Calu3 (cell line): Measurements from ENCODE around the gene DPEP1. TPM values are rescaled to one million over a fixed set of nuclear protein-coding genes. Genes with fewer than 3 reads are reported as not detected.

ENCODE experiments used
- BruUV-seq: library from RNA; stranded (reverse); fragments of 400-500 nt; replicated peaks from 2 replicates; lab custom pipeline; 2021; lab: Mats Ljungman, UMichigan
- CTCF ChIA-PET: fragments of 300-600 bp; sonication (Branson Sonifier 250); formaldehyde crosslinking; loops from one replicate; lab custom pipeline; 2022; ENCODE audit warnings: antibody characterized with exemption; lab: Charles Lee
- DNase-seq: peaks from one replicate; pipeline ENCODE4 v3.0.0; 2022
- H3K27ac Mint-ChIP-seq: one replicate; pipeline ENCODE4 v1.8.0; 2022; ENCODE audit warnings: mixed read lengths; ENCODE audit not compliant: unreplicated experiment
- H3K27me3 Mint-ChIP-seq: one replicate; pipeline ENCODE4 v1.8.0; 2022; ENCODE audit warnings: mixed read lengths; ENCODE audit not compliant: unreplicated experiment
- H3K36me3 Mint-ChIP-seq: one replicate; pipeline ENCODE4 v1.8.0; 2022; ENCODE audit warnings: mild to moderate bottlenecking, moderate library complexity, mixed read lengths; ENCODE audit not compliant: insufficient read depth, unreplicated experiment
- H3K4me1 Mint-ChIP-seq: one replicate; pipeline ENCODE4 v1.8.0; 2022; ENCODE audit warnings: mild to moderate bottlenecking, low read depth, mixed read lengths; ENCODE audit not compliant: unreplicated experiment
- H3K4me3 Mint-ChIP-seq: one replicate; pipeline ENCODE4 v1.8.0; 2022; ENCODE audit warnings: mild to moderate bottlenecking, low read depth, moderate library complexity, mixed read lengths; ENCODE audit not compliant: unreplicated experiment
- H3K9me3 Mint-ChIP-seq: one replicate; pipeline ENCODE4 v1.8.0; 2022; ENCODE audit warnings: low read depth, mixed read lengths; ENCODE audit not compliant: unreplicated experiment
- CTCF ChIP-seq: fragments of 200-600 bp; IDR thresholded peaks from one replicate; pipeline ENCODE4 v1.8.0; 2022; ENCODE audit warnings: antibody characterized with exemption; ENCODE audit not compliant: unreplicated experiment
- intact Hi-C: fragments of 100-400 bp; cut with micrococcal nuclease; formaldehyde crosslinking; loops from one replicate; pipeline ENCODE4 v1.10.0; 2022; ENCODE audit not compliant: unreplicated experiment
- total RNA-seq: library from RNA; stranded (reverse); gene quantifications from 2 replicates; pipeline ENCODE4 v1.2.3, GENCODE V29; 2022

Gene DPEP1
- total RNA-seq, 1 experiment from 2014 or later = not detected

GRCh38 chr16:89572485-89573205 is 40.8 kb upstream of the DPEP1 start:
- DNase-seq = no peak
- no peaks in the 10 kb centered on the region for H3K9me3 Mint-ChIP-seq
- intact Hi-C loops = no loop called here
- peaks cover 40% of the 10 kb centered on the region for H3K36me3 Mint-ChIP-seq
- H3K4me3 Mint-ChIP-seq = no peak overlapping the region
- no TSS peak for BruUV-seq
- TF ChIP-seq CTCF = no peak
- peaks cover 49% of the 10 kb centered on the region for H3K27me3 Mint-ChIP-seq
- no peak overlapping the region for H3K27ac Mint-ChIP-seq
- CTCF ChIA-PET = no interaction called here
- no peaks in the 10 kb centered on the region for H3K4me1 Mint-ChIP-seq

- Mint-ChIP-seq H3K27me3 (peaks cover 43% of the 10 kb centered on the region), H3K4me3 (peak overlapping the region; percentile 58), H3K4me1 (no peaks in the 10 kb centered on the region), H3K36me3 (peaks cover 37% of the 10 kb centered on the region), H3K9me3 (no peaks in the 10 kb centered on the region), H3K27ac (no peak overlapping the region)
- TF ChIP-seq CTCF = no peak
- no TSS peak for BruUV-seq
- DNase-seq = no peak
- intact Hi-C loops = no loop called here
- CTCF ChIA-PET = interaction anchor here (0.7 kb wide), 1 partner anchor 360 kb away, joined by 4 read pairs; no protein-coding TSS in a partner anchor
Observed at GRCh38 chr16:89573826-89574680, 39.4 kb upstream of the DPEP1 start.

GRCh38 chr16:89574681-89575246 is 38.7 kb upstream of the DPEP1 start:
- no peaks in the 10 kb centered on the region for H3K4me1 Mint-ChIP-seq
- TF ChIP-seq CTCF = peak; percentile 82
- intact Hi-C loops = no loop called here
- peak; percentile 91 for DNase-seq
- H3K4me3 Mint-ChIP-seq = peak overlapping the region; percentile 58
- BruUV-seq = no TSS peak
- peaks cover 36% of the 10 kb centered on the region for H3K27me3 Mint-ChIP-seq
- CTCF ChIA-PET = interaction anchor here (0.6 to 0.7 kb wide), 3 partner anchors 125 to 298 kb away, joined by 3 to 6 read pairs (median 5); partner anchors contain the start of gene TCF25
- H3K36me3 Mint-ChIP-seq = peaks cover 34% of the 10 kb centered on the region
- no peaks in the 10 kb centered on the region for H3K9me3 Mint-ChIP-seq
- H3K27ac Mint-ChIP-seq = no peak overlapping the region
